WTC11 (cell line): ENCODE data around the gene ZNF19.

ENCODE experiments used
- ATF1 ChIP-seq: sonication (generic); formaldehyde crosslinking; IDR thresholded peaks from 2 replicates; pipeline ENCODE4 v1.8.1; 2023; ENCODE audit warnings: mild to moderate bottlenecking, moderate library complexity, missing genetic modification reagents
- CBFB ChIP-seq: sonication (generic); formaldehyde crosslinking; IDR thresholded peaks from 2 replicates; pipeline ENCODE4 v1.8.1; 2022; ENCODE audit warnings: mild to moderate bottlenecking, low read depth, missing genetic modification reagents
- NFYB ChIP-seq: sonication (generic); formaldehyde crosslinking; conservative IDR thresholded peaks from 2 replicates; pipeline ENCODE4 v1.8.0; 2022; ENCODE audit warnings: low read depth, missing genetic modification reagents
- NR2C2 ChIP-seq: sonication (generic); formaldehyde crosslinking; IDR thresholded peaks from 2 replicates; pipeline ENCODE4 v1.8.0; 2022; ENCODE audit warnings: mild to moderate bottlenecking, missing genetic modification reagents
- NR3C1 ChIP-seq: sonication (generic); formaldehyde crosslinking; conservative IDR thresholded peaks from 2 replicates; pipeline ENCODE4 v1.8.1; 2023; ENCODE audit warnings: low read depth, mild to moderate bottlenecking, missing genetic modification reagents
- SMAD3 ChIP-seq: sonication (generic); formaldehyde crosslinking; IDR thresholded peaks from 2 replicates; pipeline ENCODE4 v1.8.0; 2022; ENCODE audit warnings: missing genetic modification reagents, mild to moderate bottlenecking, borderline replicate concordance
- SP1 ChIP-seq: sonication (generic); formaldehyde crosslinking; conservative IDR thresholded peaks from 2 replicates; pipeline ENCODE4 v1.8.1; 2022; ENCODE audit warnings: missing genetic modification reagents
- TF ChIP-seq, protein P1 (sequence below): fragments of 200-600 bp; IDR thresholded peaks from 2 replicates; pipeline ENCODE4 v1.8.0; 2022; ENCODE audit warnings: antibody characterized with exemption
- TF ChIP-seq, protein P2 (sequence below): sonication (generic); formaldehyde crosslinking; IDR thresholded peaks from 2 replicates; pipeline ENCODE4 v1.8.0; 2022; ENCODE audit warnings: mild to moderate bottlenecking, missing genetic modification reagents
- TF ChIP-seq, protein P3 (sequence below): sonication (generic); formaldehyde crosslinking; IDR thresholded peaks from 2 replicates; pipeline ENCODE4 v1.8.0; 2022; ENCODE audit warnings: mild to moderate bottlenecking, missing genetic modification reagents
- TF ChIP-seq, protein P4 (sequence below): sonication (generic); formaldehyde crosslinking; IDR thresholded peaks from 2 replicates; pipeline ENCODE4 v1.8.0; 2022; ENCODE audit warnings: mild to moderate bottlenecking, missing genetic modification reagents
- TF ChIP-seq, protein P5 (sequence below): fragments of 250-450 bp; sonication (Bioruptor Pico); IDR thresholded peaks from 2 replicates; pipeline ENCODE4 v2.1.2; 2022; ENCODE audit warnings: mild to moderate bottlenecking, moderate library complexity

DNA sequence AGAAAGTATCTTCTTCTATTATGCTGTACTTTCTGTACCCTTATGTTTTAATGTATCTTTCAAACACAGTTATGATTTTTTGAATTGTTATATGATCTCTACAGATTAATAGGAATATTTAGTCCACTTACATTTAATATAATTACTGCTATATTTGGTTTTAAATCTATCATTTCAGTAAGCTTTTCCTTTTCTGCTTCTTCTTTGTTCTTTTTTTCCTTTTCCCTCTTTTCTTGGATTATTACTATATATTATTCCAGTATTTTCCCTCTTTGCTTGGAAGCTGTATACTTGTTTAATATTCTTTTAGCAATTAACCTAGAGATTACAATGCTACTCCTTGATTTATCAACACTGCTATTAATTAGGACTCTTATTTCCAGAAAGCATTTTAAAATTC lies 60.7 kb downstream of the ZNF19 start:
- TF ChIP-seq, protein P1, sequence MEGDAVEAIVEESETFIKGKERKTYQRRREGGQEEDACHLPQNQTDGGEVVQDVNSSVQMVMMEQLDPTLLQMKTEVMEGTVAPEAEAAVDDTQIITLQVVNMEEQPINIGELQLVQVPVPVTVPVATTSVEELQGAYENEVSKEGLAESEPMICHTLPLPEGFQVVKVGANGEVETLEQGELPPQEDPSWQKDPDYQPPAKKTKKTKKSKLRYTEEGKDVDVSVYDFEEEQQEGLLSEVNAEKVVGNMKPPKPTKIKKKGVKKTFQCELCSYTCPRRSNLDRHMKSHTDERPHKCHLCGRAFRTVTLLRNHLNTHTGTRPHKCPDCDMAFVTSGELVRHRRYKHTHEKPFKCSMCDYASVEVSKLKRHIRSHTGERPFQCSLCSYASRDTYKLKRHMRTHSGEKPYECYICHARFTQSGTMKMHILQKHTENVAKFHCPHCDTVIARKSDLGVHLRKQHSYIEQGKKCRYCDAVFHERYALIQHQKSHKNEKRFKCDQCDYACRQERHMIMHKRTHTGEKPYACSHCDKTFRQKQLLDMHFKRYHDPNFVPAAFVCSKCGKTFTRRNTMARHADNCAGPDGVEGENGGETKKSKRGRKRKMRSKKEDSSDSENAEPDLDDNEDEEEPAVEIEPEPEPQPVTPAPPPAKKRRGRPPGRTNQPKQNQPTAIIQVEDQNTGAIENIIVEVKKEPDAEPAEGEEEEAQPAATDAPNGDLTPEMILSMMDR: no peak
- no peak for TF ChIP-seq SMAD3 (CRISPR knock-in tag)
- TF ChIP-seq, protein P2, sequence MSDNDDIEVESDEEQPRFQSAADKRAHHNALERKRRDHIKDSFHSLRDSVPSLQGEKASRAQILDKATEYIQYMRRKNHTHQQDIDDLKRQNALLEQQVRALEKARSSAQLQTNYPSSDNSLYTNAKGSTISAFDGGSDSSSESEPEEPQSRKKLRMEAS (CRISPR knock-in tag): no peak
- TF ChIP-seq CBFB (CRISPR knock-in tag): no peak
- no peak for TF ChIP-seq NR2C2 (CRISPR knock-in tag)
- no peak for TF ChIP-seq SP1
- TF ChIP-seq NR3C1: no peak
- TF ChIP-seq, protein P3, sequence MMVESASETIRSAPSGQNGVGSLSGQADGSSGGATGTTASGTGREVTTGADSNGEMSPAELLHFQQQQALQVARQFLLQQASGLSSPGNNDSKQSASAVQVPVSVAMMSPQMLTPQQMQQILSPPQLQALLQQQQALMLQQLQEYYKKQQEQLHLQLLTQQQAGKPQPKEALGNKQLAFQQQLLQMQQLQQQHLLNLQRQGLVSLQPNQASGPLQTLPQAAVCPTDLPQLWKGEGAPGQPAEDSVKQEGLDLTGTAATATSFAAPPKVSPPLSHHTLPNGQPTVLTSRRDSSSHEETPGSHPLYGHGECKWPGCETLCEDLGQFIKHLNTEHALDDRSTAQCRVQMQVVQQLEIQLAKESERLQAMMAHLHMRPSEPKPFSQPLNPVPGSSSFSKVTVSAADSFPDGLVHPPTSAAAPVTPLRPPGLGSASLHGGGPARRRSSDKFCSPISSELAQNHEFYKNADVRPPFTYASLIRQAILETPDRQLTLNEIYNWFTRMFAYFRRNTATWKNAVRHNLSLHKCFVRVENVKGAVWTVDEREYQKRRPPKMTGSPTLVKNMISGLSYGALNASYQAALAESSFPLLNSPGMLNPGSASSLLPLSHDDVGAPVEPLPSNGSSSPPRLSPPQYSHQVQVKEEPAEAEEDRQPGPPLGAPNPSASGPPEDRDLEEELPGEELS (CRISPR knock-in tag): no peak
- TF ChIP-seq, protein P4, sequence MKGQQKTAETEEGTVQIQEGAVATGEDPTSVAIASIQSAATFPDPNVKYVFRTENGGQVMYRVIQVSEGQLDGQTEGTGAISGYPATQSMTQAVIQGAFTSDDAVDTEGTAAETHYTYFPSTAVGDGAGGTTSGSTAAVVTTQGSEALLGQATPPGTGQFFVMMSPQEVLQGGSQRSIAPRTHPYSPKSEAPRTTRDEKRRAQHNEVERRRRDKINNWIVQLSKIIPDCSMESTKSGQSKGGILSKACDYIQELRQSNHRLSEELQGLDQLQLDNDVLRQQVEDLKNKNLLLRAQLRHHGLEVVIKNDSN: no peak
- TF ChIP-seq, protein P5, sequence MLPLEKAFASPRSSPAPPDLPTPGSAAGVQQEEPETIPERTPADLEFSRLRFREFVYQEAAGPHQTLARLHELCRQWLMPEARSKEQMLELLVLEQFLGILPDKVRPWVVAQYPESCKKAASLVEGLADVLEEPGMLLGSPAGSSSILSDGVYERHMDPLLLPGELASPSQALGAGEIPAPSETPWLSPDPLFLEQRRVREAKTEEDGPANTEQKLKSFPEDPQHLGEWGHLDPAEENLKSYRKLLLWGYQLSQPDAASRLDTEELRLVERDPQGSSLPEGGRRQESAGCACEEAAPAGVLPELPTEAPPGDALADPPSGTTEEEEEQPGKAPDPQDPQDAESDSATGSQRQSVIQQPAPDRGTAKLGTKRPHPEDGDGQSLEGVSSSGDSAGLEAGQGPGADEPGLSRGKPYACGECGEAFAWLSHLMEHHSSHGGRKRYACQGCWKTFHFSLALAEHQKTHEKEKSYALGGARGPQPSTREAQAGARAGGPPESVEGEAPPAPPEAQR (CRISPR knock-in tag): no peak
- no peak for TF ChIP-seq ATF1 (CRISPR knock-in tag)
- no peak for TF ChIP-seq NFYB (CRISPR knock-in tag)
